Type B pancreatic cell (in vitro differentiated cells): ENCODE data around the gene CRYZL1. TPM values are rescaled to one million over a fixed set of nuclear protein-coding genes. Genes with fewer than 3 reads are reported as not detected.

Experiments
- DNase-seq: peaks from one replicate; pipeline ENCODE4 v3.0.0; 2021; ENCODE audit warnings: mixed read lengths; ENCODE audit not compliant: unreplicated experiment; ENCODE audit errors: extremely low spot score
- H3K27ac Mint-ChIP-seq: 2 replicates; pipeline ENCODE4 v1.8.0; 2021; ENCODE audit warnings: mild to moderate bottlenecking, mixed read lengths
- H3K27me3 Mint-ChIP-seq: 2 replicates; pipeline ENCODE4 v1.8.0; 2021; ENCODE audit warnings: mixed read lengths
- H3K36me3 Mint-ChIP-seq: 2 replicates; pipeline ENCODE4 v1.8.0; 2021; ENCODE audit warnings: mixed read lengths
- H3K4me1 Mint-ChIP-seq: one replicate; pipeline ENCODE4 v1.8.0; 2021; ENCODE audit warnings: mixed read lengths; ENCODE audit not compliant: unreplicated experiment
- H3K4me3 Mint-ChIP-seq: 2 replicates; pipeline ENCODE4 v1.8.0; 2021; ENCODE audit warnings: mild to moderate bottlenecking, mixed read lengths
- H3K9me3 Mint-ChIP-seq: 2 replicates; pipeline ENCODE4 v1.8.0; 2021; ENCODE audit warnings: mixed read lengths
- CTCF ChIP-seq: fragments of 200-600 bp; sonication (generic); conservative IDR thresholded peaks from 2 replicates; pipeline ENCODE4 v1.5.0; 2021; ENCODE audit warnings: antibody characterized with exemption, mild to moderate bottlenecking
- total RNA-seq: library from RNA; stranded (reverse); gene quantifications from 2 replicates; pipeline ENCODE4 v1.2.1, GENCODE V29; 2021; ENCODE audit warnings: low replicate concordance

The CRYZL1 gene
- total RNA-seq, 1 donor from 2014 or later = 50.4 TPM

- DNase-seq = no peak
- Mint-ChIP-seq H3K27me3 (no peaks in the 10 kb centered on the region), H3K27ac (no peak overlapping the region), H3K9me3 (no peaks in the 10 kb centered on the region), H3K4me3 (no peak overlapping the region), H3K4me1 (peaks cover 5% of the 10 kb centered on the region), H3K36me3 (peaks cover 65% of the 10 kb centered on the region)
- no peak for TF ChIP-seq CTCF
Observed at GRCh38 chr21:33558777-33559421, 82.6 kb downstream of the CRYZL1 start.

DNA sequence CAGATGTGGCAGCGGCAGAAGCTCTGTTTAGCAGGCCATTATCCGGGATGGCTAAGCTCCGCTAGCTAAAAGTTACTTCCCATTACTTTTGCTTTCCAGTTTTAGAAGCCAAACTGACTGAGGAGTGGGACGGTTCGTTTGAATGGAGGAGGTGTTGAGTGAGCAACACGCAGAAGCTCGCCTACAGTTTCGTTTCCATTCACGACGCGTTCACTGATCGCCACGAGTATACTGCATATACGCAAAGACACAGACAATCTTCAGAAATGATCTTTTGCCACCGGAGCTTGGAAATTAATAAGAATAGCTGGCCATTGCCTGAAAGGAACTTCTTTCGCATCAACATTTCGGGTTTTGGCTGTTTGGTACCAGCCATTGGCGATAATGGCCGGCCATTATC lies 84.1 kb downstream of the CRYZL1 start:
- Mint-ChIP-seq H3K9me3 (no peaks in the 10 kb centered on the region), H3K27ac (no peak overlapping the region), H3K4me1 (peaks cover 5% of the 10 kb centered on the region), H3K27me3 (no peaks in the 10 kb centered on the region), H3K36me3 (peaks cover 62% of the 10 kb centered on the region), H3K4me3 (no peak overlapping the region)
- no peak for DNase-seq
- TF ChIP-seq CTCF = no peak

GRCh38 chr21:33554982-33555344 lies 86.6 kb downstream of the CRYZL1 start:
- Mint-ChIP-seq H3K4me1 (peaks cover 5% of the 10 kb centered on the region), H3K9me3 (no peaks in the 10 kb centered on the region), H3K4me3 (no peak overlapping the region), H3K27ac (no peak overlapping the region), H3K27me3 (no peaks in the 10 kb centered on the region), H3K36me3 (peaks cover 65% of the 10 kb centered on the region)
- TF ChIP-seq CTCF = no peak
- no peak for DNase-seq

DNA sequence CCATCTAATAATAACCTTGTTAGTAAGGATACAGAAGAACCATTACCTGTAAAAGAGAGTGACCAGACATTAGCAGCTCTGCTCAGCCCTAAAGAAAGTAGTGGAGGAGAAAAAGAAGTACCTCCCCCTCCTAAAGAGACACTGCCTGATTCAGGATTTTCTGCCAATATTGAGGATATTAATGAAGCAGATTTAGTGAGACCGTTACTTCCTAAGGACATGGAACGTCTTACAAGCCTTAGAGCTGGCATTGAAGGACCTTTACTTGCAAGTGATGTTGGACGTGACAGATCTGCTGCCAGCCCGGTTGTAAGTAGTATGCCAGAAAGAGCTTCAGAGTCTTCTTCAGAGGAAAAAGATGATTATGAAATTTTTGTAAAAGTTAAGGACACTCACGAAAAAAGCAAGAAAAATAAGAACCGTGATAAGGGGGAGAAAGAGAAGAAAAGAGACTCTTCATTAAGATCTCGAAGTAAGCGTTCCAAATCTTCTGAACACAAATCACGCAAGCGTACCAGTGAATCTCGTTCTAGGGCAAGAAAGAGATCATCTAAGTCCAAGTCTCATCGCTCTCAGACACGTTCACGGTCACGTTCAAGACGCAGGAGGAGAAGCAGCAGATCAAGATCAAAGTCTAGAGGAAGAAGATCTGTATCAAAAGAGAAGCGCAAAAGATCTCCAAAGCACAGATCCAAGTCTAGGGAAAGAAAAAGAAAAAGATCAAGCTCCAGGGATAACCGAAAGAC lies 87.1 kb downstream of the CRYZL1 start:
- TF ChIP-seq CTCF = no peak
- Mint-ChIP-seq H3K4me3 (no peak overlapping the region), H3K9me3 (no peaks in the 10 kb centered on the region), H3K4me1 (peaks cover 5% of the 10 kb centered on the region), H3K36me3 (peaks cover 66% of the 10 kb centered on the region), H3K27me3 (no peaks in the 10 kb centered on the region), H3K27ac (no peak overlapping the region)
- no peak for DNase-seq

DNA sequence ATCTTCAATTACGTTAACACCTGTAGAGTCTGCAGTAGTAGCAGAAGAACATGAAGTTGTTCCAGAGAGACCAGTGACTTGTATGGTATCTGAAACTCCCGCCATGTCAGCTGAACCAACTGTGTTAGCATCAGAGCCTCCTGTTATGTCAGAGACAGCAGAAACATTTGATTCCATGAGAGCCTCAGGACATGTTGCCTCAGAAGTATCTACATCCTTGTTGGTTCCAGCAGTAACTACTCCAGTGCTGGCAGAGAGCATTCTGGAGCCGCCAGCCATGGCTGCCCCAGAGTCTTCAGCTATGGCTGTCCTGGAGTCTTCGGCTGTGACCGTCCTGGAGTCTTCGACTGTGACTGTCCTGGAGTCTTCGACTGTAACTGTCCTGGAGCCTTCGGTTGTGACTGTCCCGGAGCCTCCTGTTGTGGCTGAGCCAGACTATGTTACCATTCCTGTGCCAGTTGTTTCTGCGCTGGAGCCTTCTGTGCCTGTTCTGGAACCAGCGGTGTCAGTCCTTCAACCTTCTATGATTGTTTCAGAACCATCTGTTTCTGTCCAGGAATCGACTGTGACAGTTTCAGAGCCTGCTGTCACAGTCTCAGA lies 88.4 kb downstream of the CRYZL1 start:
- no peak overlapping the region for H3K27ac Mint-ChIP-seq
- H3K36me3 Mint-ChIP-seq = peaks cover 65% of the 10 kb centered on the region
- TF ChIP-seq CTCF = no peak
- H3K9me3 Mint-ChIP-seq = no peaks in the 10 kb centered on the region
- H3K27me3 Mint-ChIP-seq = no peaks in the 10 kb centered on the region
- H3K4me3 Mint-ChIP-seq = no peak overlapping the region
- DNase-seq = no peak
- peaks cover 5% of the 10 kb centered on the region for H3K4me1 Mint-ChIP-seq
